ENCODE measurements around the gene POU2F1.

DNA sequence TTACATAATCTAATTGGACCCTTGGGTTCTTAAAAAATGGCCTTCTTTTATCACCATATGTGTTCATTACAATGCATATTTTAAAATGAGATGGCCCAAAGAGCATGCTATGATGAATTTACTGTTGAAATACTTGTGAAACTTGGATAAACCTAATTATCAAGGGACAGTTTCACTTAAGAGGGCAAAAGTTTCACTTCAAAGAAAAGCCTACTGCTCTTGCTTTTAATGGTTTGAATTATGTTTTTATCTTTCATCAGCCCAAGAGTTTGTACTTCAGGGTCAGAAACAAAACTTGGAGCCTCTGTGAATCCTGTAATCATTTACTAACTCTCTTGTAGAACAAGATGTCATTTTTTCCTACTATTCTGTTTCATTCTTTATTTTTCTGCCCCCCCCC, 32.3 kb downstream of the POU2F1 start:
- TF ChIP-seq POLR2A (IDR thresholded peaks at IDR 0.05) = no peak
- TF ChIP-seq, protein P1, sequence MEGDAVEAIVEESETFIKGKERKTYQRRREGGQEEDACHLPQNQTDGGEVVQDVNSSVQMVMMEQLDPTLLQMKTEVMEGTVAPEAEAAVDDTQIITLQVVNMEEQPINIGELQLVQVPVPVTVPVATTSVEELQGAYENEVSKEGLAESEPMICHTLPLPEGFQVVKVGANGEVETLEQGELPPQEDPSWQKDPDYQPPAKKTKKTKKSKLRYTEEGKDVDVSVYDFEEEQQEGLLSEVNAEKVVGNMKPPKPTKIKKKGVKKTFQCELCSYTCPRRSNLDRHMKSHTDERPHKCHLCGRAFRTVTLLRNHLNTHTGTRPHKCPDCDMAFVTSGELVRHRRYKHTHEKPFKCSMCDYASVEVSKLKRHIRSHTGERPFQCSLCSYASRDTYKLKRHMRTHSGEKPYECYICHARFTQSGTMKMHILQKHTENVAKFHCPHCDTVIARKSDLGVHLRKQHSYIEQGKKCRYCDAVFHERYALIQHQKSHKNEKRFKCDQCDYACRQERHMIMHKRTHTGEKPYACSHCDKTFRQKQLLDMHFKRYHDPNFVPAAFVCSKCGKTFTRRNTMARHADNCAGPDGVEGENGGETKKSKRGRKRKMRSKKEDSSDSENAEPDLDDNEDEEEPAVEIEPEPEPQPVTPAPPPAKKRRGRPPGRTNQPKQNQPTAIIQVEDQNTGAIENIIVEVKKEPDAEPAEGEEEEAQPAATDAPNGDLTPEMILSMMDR (IDR thresholded peaks at IDR 0.05) = no peak
